ENCODE data around the gene FOXP1. TPM values are rescaled to one million over a fixed set of nuclear protein-coding genes. Genes with fewer than 3 reads are reported as not detected.

Gene FOXP1
- total and polyA plus RNA-seq, 3 donors from 2014 or later: 37.8 to 105 (median 75.9) TPM

DNA sequence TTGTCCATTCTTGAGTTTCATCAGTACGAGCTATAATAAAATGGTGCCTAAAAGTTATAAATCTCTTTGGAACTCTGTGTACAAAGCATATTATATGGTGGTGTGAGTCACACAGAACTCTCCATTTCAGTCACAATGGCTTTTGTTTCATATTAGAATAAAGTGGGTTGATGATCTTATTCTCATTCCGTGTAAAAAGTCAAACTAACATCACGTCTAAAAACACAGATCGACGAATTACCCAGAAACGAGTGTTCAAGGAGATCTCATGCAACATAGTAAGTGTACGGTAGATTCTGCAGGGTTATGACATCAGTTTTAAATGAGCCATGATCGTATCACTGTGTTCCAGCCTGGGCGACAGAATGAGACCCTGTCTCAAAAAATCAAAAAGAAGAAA lies 122.4 kb downstream of the FOXP1 start:
- 93 to 96% methylated on average over 9 of the region's 9 CpGs for WGBS, 2 donors
- TF ChIP-seq POLR2A (IDR thresholded peaks at IDR 0.05): no peak
- TF ChIP-seq, protein P1, sequence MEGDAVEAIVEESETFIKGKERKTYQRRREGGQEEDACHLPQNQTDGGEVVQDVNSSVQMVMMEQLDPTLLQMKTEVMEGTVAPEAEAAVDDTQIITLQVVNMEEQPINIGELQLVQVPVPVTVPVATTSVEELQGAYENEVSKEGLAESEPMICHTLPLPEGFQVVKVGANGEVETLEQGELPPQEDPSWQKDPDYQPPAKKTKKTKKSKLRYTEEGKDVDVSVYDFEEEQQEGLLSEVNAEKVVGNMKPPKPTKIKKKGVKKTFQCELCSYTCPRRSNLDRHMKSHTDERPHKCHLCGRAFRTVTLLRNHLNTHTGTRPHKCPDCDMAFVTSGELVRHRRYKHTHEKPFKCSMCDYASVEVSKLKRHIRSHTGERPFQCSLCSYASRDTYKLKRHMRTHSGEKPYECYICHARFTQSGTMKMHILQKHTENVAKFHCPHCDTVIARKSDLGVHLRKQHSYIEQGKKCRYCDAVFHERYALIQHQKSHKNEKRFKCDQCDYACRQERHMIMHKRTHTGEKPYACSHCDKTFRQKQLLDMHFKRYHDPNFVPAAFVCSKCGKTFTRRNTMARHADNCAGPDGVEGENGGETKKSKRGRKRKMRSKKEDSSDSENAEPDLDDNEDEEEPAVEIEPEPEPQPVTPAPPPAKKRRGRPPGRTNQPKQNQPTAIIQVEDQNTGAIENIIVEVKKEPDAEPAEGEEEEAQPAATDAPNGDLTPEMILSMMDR (IDR thresholded peaks at IDR 0.05): no peak
- no peak overlapping the region for H3K4me3 ChIP-seq
- no peaks in the 10 kb centered on the region for H3K9me3 ChIP-seq
- H3K36me3 ChIP-seq (ENCODE audit: low read depth, missing control alignments): no peaks in the 10 kb centered on the region
- no peaks in the 10 kb centered on the region for H3K27me3 ChIP-seq
- DNase-seq: no peak
- H3K27ac ChIP-seq: no peak overlapping the region
- no peaks in the 10 kb centered on the region for H3K4me1 ChIP-seq
- intact Hi-C loops (cut with DNase I; ENCODE audit: low total_unique reads): no loop called here

DNA sequence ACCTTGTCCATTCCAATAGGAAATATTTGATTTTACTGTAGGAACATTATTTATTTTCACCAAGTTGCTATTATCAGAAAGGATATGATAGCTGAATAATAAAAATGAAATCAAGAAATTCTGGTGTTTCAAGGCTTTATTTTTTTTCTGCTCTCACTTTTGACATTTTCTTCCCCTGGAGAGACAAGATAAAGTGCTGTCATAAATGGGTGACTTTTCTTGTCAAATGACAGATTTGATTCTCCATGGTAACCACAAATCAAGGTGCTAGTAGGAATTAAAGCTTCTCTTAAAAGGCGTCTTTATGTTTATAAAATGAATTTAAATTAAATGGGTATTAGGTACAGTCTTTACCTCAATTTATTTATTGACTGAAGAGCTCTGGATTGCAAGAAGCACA lies 124.6 kb downstream of the FOXP1 start:
- H3K4me1 ChIP-seq: no peaks in the 10 kb centered on the region
- WGBS, 2 donors: 90% methylated on average over 1 of the region's 1 CpG
- TF ChIP-seq, protein P1 (IDR thresholded peaks at IDR 0.05): no peak
- no peak for TF ChIP-seq POLR2A (IDR thresholded peaks at IDR 0.05)

DNA sequence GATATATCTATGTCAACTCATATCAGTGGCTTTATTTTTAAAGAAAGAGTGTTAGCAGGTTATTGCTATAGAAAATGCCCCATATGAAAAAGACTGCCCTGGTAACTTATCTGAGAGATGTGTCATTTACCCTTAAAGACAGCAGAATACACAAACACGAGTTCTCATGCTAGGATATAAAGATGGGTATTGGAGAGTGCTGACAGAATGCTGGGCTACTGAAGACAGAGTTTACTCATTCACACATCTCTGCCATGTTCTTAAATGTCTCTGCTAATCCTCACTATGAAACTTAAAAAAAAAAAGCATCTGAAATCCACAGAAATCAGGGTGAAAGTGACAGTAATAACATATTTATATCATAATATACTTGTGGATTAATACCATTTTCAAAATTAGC lies 126.7 kb downstream of the FOXP1 start:
- TF ChIP-seq POLR2A (IDR thresholded peaks at IDR 0.05): no peak
- TF ChIP-seq, protein P1 (IDR thresholded peaks at IDR 0.05): no peak
- H3K36me3 ChIP-seq (ENCODE audit: low read depth, missing control alignments): no peaks in the 10 kb centered on the region
- DNase-seq: no peak
- no peak overlapping the region for H3K4me3 ChIP-seq
- no peak overlapping the region for H3K27ac ChIP-seq
- intact Hi-C loops (cut with DNase I; ENCODE audit: low total_unique reads): no loop called here
- no peaks in the 10 kb centered on the region for H3K4me1 ChIP-seq
- H3K27me3 ChIP-seq: no peaks in the 10 kb centered on the region
- WGBS, 2 donors: 55 to 71% methylated on average over 1 of the region's 1 CpG
- no peaks in the 10 kb centered on the region for H3K9me3 ChIP-seq

More for the DNA sequence above, 124.6 kb downstream of the FOXP1 start:
- Histone ChIP-seq H3K4me3 (no peak overlapping the region), H3K27me3 (no peaks in the 10 kb centered on the region), H3K27ac (no peak overlapping the region), H3K36me3 (ENCODE audit: low read depth, missing control alignments) (no peaks in the 10 kb centered on the region), H3K9me3 (no peaks in the 10 kb centered on the region)
- intact Hi-C loops (cut with DNase I; ENCODE audit: low total_unique reads): no loop called here
- no peak for DNase-seq

DNA sequence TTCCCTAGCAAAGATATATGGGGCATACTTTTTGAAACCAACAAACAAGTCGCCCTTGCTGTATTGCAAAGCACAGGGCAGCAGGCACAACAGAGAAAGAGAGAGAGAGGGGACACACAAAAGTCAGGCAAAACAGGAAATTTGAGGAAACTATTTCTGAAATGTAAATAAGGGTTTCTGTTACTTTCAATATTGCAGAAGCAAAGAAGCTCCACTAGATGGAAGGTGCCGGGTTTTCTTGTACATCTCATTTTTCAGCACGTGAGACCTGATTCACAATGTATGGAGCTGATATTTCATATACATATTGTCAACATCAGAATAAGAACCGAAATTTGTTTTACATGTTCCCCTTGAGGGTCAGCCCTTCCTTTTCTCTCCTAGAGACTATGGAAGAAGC lies 127.4 kb downstream of the FOXP1 start:
- intact Hi-C loops (cut with DNase I; ENCODE audit: low total_unique reads): no loop called here
- H3K36me3 ChIP-seq (ENCODE audit: low read depth, missing control alignments): no peaks in the 10 kb centered on the region
- no peak for DNase-seq
- TF ChIP-seq, protein P1 (IDR thresholded peaks at IDR 0.05): no peak
- no peak for TF ChIP-seq POLR2A (IDR thresholded peaks at IDR 0.05)
- no peaks in the 10 kb centered on the region for H3K9me3 ChIP-seq
- no peak overlapping the region for H3K27ac ChIP-seq
- 75 to 81% methylated on average over 4 of the region's 4 CpGs for WGBS, 2 donors
- no peak overlapping the region for H3K4me3 ChIP-seq
- no peaks in the 10 kb centered on the region for H3K4me1 ChIP-seq
- no peaks in the 10 kb centered on the region for H3K27me3 ChIP-seq
